ENCODE data around the gene TOPBP1.
"Not testable (repeated sequence)": the region's sequence is repeated elsewhere in the genome, so short reads cannot be mapped to it uniquely, and the experiment has no call there.

TOPBP1 gene

DNA sequence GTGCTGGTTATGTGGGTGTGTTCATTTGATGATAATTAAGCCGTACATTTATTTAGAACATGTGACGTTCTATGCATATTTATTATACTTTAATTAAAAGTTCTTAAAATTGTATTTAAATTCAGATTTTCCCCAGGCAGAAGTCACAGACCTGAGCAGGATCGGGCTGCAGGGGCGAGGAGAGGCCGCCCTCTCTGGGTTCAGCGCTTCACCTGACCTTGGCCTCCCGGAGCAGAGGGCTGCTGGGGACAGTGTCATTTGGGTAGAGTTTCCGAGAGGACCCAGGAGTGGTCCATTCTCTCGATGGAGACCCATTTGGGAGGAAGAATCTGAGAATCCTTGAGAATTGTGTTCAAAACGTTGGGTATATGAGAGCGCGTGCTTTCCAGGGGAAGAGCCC is 12.0 kb upstream of the TOPBP1 start:
- no peak for DNase-seq

DNA sequence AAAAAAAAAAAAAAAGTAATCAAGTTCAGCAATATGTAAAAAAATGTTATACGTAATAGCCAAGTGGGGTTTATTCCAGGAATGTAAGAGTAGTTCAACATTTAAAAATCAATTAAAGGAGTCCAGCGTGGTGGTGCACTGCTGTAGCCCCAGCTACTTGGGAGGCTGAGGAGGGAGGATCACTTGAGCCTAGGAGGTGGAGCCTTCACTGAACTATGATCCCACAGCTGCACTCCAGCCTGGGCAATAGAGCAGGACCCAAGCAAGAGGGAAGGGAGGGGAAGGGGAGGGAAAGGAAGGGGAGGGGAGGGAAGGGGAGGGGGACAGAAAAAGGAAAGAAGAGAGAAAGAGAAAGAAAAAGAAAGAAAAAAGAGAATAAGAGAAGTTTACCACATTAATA is 10.7 kb upstream of the TOPBP1 start:
- no peak for DNase-seq

DNA sequence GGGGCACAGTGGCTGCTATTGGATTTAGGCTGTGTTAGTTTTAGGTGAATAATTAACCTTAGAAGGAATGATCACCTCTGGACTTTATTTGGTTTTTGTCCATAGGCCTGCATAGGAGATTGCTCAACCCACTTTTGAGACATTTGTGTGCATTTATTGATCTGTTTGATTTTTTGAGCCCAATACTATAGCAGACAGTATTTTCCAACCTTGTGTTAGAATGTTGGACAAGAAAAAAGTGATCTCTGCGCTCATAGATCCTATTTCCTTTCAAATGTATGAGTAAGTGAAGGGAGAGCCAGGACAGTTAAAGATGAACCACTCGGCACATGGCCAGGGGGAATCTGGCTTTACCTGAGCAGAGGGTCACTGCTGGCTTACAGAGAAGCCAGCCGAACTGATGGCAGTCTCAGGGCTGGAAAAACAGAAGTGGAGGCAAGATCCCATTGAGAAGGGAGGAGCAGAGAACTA is 8.8 kb upstream of the TOPBP1 start:
- no peak for DNase-seq

DNA sequence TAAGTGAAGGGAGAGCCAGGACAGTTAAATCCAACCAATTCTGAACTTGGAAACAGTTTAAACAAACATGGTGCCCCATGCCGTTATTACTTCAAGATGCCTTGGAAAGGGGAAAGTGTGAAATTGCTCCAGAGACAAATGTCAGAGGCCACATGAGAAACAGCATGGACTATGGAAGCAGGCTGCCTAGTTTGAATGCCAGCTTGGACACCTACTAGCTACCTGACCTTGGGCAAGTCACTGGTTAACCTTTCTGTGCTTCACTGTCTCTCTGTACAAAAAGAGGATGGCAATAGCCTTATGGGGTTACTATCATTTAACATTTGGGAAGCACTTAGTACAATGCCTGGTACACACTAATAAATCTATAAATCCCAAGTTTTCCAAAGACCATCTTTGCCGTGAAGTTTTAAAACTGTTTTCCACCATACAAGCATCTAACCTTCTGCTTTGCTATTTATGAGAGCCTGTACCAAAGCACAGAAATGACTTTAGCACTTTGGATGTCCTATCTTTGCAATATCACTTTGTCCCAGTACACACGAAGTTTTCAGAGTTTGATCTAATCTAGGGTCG is 8.3 kb upstream of the TOPBP1 start:
- DNase-seq: no peak

GRCh38 chr3:133667118-133667517 is 5.4 kb upstream of the TOPBP1 start:
- no peak for DNase-seq

DNA sequence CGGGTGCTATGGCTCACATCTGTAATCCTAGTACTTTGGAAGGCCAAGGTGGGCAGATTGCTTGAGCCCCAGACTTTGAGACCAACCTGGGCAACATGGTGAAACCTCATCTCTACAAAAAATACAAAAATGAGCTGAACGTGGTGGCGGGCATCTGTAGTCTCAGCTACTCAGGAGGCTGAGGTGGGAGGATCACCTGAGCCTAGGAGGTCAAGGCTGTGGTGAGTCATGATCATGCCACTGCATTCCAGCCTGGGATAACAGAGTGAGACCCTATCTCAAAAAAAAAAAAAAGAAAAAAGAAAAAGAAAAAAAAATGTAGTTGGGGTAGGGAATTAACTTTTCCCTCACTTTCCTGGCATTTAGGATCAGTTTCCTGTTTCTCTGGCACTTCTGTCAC is 3.4 kb upstream of the TOPBP1 start:
- not testable (repeated sequence) for DNase-seq

GRCh38 chr3:133663569-133664313 is 2.0 kb upstream of the TOPBP1 start:
- no peak for DNase-seq

DNA sequence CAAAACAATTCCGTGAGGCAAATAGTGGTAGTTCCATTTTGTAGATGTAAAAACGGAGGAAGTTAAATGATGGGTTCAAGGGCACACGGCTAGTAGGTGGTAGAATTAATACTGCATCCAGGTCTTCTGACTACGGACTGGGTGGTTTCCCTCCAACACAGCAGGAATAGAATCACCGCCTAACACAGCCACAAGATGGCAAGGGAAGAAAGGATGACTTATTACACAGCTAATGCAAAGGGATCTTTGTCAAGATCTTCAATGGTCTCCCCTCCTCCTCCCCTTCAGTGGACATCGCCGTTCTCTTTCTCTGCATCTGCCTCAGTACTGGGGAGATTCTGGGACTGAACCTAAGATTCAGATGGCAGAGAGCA is 524 bp upstream of the TOPBP1 start:
- DNase-seq: no peak

- no peak for DNase-seq
These were observed 1.9 kb downstream of the TOPBP1 start for GRCh38 chr3:133659806-133660205.

DNA sequence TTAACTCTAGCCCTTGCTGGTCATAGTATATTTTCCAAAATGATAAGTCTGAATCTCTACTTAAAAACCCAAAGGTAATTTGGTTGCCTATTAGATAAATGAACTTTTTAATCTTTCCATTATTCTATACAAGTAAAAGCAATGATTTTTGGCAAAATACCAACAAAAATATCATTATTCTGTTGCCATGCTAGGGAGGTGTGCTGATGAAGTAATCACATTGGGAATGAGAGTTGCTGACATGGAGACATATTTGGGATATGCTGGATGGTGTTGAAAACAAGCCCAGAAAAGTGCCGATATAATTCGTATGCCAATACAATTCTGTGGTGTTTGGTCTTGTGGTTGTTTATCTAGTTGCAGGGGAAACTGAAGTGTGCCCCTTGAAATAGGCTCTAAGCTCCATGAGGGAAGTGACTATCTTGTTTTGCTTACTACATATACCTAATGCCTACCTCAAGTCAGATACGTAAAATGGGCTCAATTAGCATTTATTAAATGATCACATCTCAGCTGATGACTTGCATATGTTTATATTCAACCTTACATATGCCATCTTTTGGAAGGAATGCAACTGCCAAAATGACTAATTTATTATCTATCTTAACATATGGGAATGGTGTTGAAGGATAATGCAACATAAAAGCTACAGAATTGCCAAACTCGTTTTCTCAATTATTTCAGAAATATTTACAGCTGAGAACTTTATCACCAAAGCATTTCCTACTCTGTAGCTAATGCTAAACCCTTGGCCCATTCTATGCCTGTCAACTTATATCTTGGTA is 5.8 kb downstream of the TOPBP1 start:
- DNase-seq: no peak

DNA sequence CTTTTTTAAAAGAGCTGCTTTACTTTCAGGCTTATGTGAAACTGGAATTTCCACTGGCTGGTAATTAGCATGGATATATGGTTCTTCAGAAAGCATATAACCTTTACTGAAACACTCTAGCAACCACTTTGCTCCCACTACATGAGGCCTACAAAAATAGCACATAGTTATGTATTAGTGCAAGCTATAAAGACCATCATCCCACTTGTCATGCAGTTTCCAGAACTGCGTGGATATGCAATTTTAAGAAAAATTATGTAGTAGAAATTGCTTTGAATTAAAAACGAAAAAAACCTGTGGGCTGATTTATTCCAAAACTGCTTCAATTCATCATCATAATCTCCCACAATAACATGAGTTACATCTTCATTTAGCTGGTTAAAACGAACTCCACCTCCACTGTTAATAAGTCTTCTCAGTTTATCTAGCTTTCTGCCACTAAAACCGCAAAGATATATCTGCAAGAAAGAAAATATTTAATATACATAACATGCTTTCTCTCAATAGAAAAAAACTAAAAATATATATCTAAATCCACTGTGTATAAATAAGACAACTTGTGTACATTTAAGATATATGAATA is 12.2 kb downstream of the TOPBP1 start:
- no peak for DNase-seq

- DNase-seq: no peak
These were observed 17.0 kb downstream of the TOPBP1 start for GRCh38 chr3:133644768-133645167.

GRCh38 chr3:133643611-133644010 is 18.1 kb downstream of the TOPBP1 start:
- DNase-seq: no peak

GRCh38 chr3:133641254-133641653 is 20.5 kb downstream of the TOPBP1 start:
- DNase-seq: no peak

DNA sequence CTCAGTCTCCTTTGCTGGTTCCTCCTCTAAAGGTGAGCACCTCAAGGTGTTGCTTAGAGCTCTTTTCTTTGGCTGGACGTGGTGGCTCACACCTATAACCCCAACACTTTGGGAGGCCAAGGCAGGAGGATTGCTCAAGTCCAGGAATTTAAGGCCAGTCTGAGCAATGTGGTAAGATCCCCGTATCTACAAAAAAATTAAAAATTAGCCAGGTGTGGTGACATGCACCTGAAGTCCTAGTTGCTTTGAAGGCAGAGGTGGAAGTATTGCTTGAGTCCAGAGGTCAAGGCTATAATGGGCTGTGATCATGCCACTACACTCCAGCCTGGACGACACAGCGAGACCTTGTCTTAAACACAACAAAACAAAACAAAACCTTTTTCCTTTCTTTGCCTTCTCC is 28.3 kb downstream of the TOPBP1 start:
- DNase-seq: no peak

DNA sequence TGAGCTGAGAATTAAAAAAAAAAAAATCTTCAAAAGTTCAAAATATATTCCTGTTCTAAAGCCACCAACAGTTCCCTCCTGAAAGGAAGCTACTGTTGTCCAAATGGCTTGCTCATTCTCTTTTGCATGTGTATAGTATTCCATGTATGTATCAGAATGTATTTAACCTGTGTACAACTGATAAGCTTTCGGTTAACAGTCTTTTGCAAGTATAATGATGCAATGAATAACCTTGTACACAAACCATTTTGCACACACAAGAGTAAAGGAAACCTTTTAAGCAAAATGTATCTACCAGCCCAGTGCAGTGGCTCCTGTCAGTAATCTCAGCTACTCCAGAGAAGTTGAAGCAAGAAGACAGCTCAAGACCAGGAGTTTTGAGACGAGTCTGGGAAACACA is 32.6 kb downstream of the TOPBP1 start:
- no peak for DNase-seq

DNA sequence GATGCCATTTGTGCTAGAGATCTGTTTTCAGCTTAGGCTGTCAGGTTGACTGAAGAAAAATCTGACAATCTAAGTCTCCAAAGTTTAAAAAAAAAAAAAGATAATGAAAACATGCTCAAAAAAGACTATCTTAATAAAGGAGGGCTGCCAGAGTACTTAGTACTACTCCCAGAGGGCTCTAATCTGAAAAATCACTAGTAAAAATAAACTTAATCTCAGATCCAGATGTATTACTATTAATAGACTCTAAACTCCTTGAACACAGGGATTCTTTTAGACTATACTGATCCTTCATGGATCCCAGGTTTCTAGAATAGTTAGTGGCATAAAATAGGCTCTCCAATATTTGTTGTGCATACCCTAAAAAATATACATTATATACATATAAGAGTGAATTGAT is 34.0 kb downstream of the TOPBP1 start:
- DNase-seq: no peak

DNA sequence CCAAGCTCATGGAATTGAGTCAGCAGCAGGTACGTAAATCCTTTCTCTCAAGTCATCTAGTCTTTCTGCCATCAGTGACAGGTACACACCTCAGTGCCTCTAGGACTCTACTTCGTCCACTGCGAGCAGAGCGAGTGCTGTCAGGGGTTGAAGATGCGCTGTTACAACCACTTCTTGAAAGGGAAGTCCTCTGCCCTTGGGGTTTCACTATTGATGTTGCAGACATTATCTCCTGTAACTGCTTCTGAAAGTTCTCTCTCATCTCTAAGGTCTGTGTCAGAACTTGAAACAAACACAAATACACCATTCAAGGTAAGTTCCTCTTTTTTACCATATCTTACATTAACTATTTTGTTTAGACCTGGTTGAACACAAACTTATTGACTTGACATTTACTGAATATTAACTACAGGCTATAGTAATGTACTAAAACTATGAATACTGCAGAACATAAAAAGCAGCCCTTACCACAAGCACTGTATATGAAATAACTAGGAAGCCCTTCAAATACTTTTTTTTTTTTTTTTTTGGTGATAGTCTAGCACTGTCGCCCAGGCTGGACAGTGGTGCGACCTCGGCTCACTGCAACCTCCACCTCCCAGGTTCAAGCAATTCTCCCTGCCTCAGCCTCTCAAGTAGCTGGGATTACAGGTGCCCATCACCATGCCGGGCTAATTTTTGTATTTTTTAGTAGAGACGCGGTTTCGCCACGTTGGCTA is 41.5 kb downstream of the TOPBP1 start:
- DNase-seq: no peak

DNA sequence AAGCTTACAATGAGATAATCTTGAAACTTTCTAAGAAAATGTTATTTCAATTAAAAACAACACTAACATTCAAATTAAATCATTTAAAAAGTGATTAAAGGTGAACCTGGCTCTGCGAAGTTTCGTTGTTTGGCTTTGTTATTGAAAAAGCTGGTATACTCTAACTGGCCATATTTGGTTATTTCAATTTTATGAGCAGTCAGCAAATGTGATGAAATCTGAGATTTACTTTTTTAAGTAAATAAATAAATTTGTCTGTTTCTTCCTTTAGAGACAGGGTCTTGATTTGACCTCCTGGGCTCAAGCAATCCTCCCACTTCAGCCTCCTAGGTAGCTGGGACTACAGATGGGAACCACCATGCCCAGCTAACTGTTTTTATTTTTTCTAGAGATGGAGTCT is 50.2 kb downstream of the TOPBP1 start:
- no peak for DNase-seq

- no peak for DNase-seq
These were observed 51.7 kb downstream of the TOPBP1 start for GRCh38 chr3:133610031-133610430.

- no peak for DNase-seq
These were observed 53.4 kb downstream of the TOPBP1 start for GRCh38 chr3:133608388-133608787.

GRCh38 chr3:133607816-133608215 is 53.9 kb downstream of the TOPBP1 start:
- no peak for DNase-seq

DNA sequence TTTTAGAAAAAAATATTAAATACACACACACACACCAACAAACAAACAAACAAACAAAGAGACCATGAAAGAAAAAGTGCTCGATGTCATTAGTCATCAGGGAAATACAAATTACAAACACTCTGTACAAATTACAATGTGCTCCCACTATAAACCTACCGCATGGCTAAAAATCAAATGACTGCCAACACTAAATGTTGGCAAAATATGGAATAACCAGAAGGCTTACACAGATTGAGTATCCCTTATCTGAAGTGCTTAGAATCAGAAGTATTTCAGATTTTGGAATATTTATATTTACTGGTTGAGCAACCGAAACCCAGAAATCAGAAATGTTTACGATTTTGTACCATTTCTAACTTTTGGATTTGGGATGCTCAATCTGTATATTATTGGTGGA is 54.8 kb downstream of the TOPBP1 start:
- DNase-seq: no peak

Data from stimulated activated CD4-positive, alpha-beta T cell treated with anti-CD3 and anti-CD28 coated beads, Interleukin-4, amount 100 ng/mL, for 1 hour (primary cell).